B cell (primary cell): ENCODE data around the gene SLN. TPM values are rescaled to one million over a fixed set of nuclear protein-coding genes. Genes with fewer than 3 reads are reported as not detected.

ENCODE experiments used
- ATAC-seq: fragments of 200-7000 bp; cut with Tn5 transposase; one replicate; pipeline ENCODE4 v1.10.0; 2021; ENCODE audit warnings: low read depth, mild to moderate bottlenecking, moderate number of reproducible peaks, moderate library complexity
- CTCF ChIA-PET: fragments of 350-600 bp; sonication (Branson Sonifier 250); formaldehyde crosslinking; loops from one replicate; lab custom pipeline; 2021; ENCODE audit warnings: antibody characterized with exemption, inconsistent platforms; lab: Charles Lee
- POLR2A ChIA-PET: fragments of 350-600 bp; sonication (Branson Sonifier 250); formaldehyde crosslinking; loops from one replicate; lab custom pipeline; 2021; ENCODE audit warnings: antibody characterized with exemption; lab: Charles Lee
- DNase-seq: peaks from one replicate; pipeline ENCODE4 v3.0.0; 2013
- H2AFZ ChIP-seq: 2 replicates; pipeline ENCODE4 v1.6.1; 2012; ENCODE audit warnings: mild to moderate bottlenecking, low read depth, low read length; ENCODE audit not compliant: insufficient read depth, poor library complexity, severe bottlenecking
- H3K27ac ChIP-seq, 2 donors: 1 replicate in 1 of 2; 2 replicates in 1 of 2; pipeline ENCODE4 v1.5.1; 2012 to 2013; ENCODE audit warnings: low read length in 2 of 2, mild to moderate bottlenecking in 2 of 2, moderate library complexity in 1 of 2
- H3K27me3 ChIP-seq, 4 experiments: fragments of 200-600 bp in 1 of 4; sonication (generic) in 1 of 4; replicated peaks in 1 of 4; 1 replicate in 2 of 4; 2 replicates in 2 of 4; pipeline versions ENCODE4 v1.6.1 to v1.7.0; 2013 to 2016; ENCODE audit warnings: low read length in 3 of 4, mild to moderate bottlenecking in 2 of 4, mixed read lengths in 1 of 4, moderate library complexity in 1 of 4; ENCODE audit not compliant: insufficient read depth in 4 of 4, control insufficient read depth in 3 of 4; ENCODE audit errors: control extremely low read depth in 1 of 4
- H3K36me3 ChIP-seq, 2 experiments: replicated peaks in 1 of 2; 1 replicate in 1 of 2; 2 replicates in 1 of 2; pipeline versions ENCODE4 v1.6.1 to v1.7.1; 2013; ENCODE audit warnings: low read length in 1 of 2; ENCODE audit not compliant: insufficient read depth in 2 of 2, control insufficient read depth in 1 of 2; ENCODE audit errors: control extremely low read depth in 1 of 2, extremely low read depth in 1 of 2
- H3K4me1 ChIP-seq, 2 donors: fragments of 200-600 bp in 1 of 2; sonication (generic) in 1 of 2; 1 replicate in 1 of 2; 2 replicates in 1 of 2; pipeline versions ENCODE4 v1.5.1 to v1.6.1; 2013 to 2017; ENCODE audit warnings: low read length in 2 of 2; ENCODE audit not compliant: control insufficient read depth in 2 of 2, insufficient read depth in 2 of 2
- H3K4me2 ChIP-seq: replicated peaks from 2 replicates; pipeline ENCODE3; 2012; ENCODE audit warnings: mild to moderate bottlenecking, low read depth, low read length; ENCODE audit not compliant: poor library complexity, severe bottlenecking
- H3K4me3 ChIP-seq, 5 experiments: fragments of 200-600 bp in 1 of 5; sonication (generic) in 1 of 5; 1 replicate in 3 of 5; 2 replicates in 2 of 5; pipeline versions ENCODE4 v1.5.1 to v1.7.0; 2011 to 2016; ENCODE audit warnings: low read length in 4 of 5, mild to moderate bottlenecking in 4 of 5, low read depth in 2 of 5, control low read depth in 1 of 5, moderate library complexity in 1 of 5; ENCODE audit not compliant: insufficient read depth in 1 of 5; ENCODE audit errors: control extremely low read depth in 1 of 5, extremely low read depth in 1 of 5
- H3K79me2 ChIP-seq: fragments of 200-600 bp; sonication (generic); one replicate; pipeline ENCODE4 v1.6.0; 2016; ENCODE audit warnings: low read length; ENCODE audit not compliant: control insufficient read depth, insufficient read depth
- H3K9ac ChIP-seq: fragments of 200-600 bp; sonication (generic); 2 replicates; pipeline ENCODE4 v1.6.1; 2017; ENCODE audit warnings: mild to moderate bottlenecking, low read length, moderate library complexity
- H3K9me3 ChIP-seq, 3 donors: one replicate each; pipeline versions ENCODE4 v1.6.1 to v1.7.1; 2013; ENCODE audit warnings: low read length in 2 of 3; ENCODE audit not compliant: control insufficient read depth in 2 of 3, insufficient read depth in 1 of 3; ENCODE audit errors: control extremely low read depth in 1 of 3
- H4K20me1 ChIP-seq: 2 replicates; pipeline ENCODE4 v1.6.0; 2012; ENCODE audit warnings: mild to moderate bottlenecking, low read length; ENCODE audit not compliant: insufficient read depth, control insufficient read depth, poor library complexity, severe bottlenecking
- H3K27ac Mint-ChIP-seq: one replicate; pipeline ENCODE4 v1.8.0; 2021; ENCODE audit warnings: mixed read lengths
- H3K27me3 Mint-ChIP-seq: one replicate; pipeline ENCODE4 v1.8.0; 2021; ENCODE audit warnings: mixed read lengths
- H3K4me1 Mint-ChIP-seq: one replicate; pipeline ENCODE4 v1.8.0; 2021; ENCODE audit warnings: mixed read lengths
- H3K4me3 Mint-ChIP-seq: one replicate; pipeline ENCODE4 v1.8.0; 2021; ENCODE audit warnings: mixed read lengths
- H3K9me3 Mint-ChIP-seq: one replicate; pipeline ENCODE4 v1.8.0; 2022; ENCODE audit warnings: mixed read lengths; ENCODE audit not compliant: insufficient read depth
- CTCF ChIP-seq: fragments of 200-600 bp; IDR thresholded peaks from one replicate; pipeline ENCODE4 v1.8.0; 2022; ENCODE audit warnings: antibody characterized with exemption, mild to moderate bottlenecking
- EZH2 ChIP-seq: IDR thresholded peaks from 2 replicates; pipeline ENCODE4 v1.6.1; 2012; ENCODE audit warnings: borderline replicate concordance, low read depth, mild to moderate bottlenecking, moderate library complexity, low read length; ENCODE audit not compliant: insufficient read depth, poor library complexity, severe bottlenecking
- WGBS: methylation state at CpG from one replicate; pipeline ENCODE4 v1.1.5; 2013; ENCODE audit warnings: missing lambda C conversion rate; ENCODE audit not compliant: insufficient coverage; 5-methylcytosine and 5-hydroxymethylcytosine counted together
- intact Hi-C: fragments of 100-400 bp; cut with micrococcal nuclease; formaldehyde crosslinking; loops from one replicate; pipeline ENCODE4 v1.10.0; 2022
- polyA plus RNA-seq: library from polyadenylated mRNA; depleted of rRNA; stranded (reverse); fragments of >200 nt; gene quantifications from 2 replicates; pipeline ENCODE4 v1.2.3, GENCODE V29; 2012
- total RNA-seq, 2 donors: library from RNA; stranded (reverse); fragments of 120-200 nt in 1 of 2; gene quantifications; 1 replicate in 1 of 2; 2 replicates in 1 of 2; pipeline versions ENCODE4 v1.2.3 to v1.2.4, GENCODE V29; 2013 to 2022

SLN gene
- total and polyA plus RNA-seq, 2 donors (not counting 1 experiment from before 2014, with no cell fraction given) = not detected

GRCh38 chr11:107752949-107753822 is 41.3 kb upstream of the SLN start:
- Histone ChIP-seq H3K4me2 (no peak overlapping the region), H3K9me3 (no peaks in the 10 kb centered on the region), H3K9ac (no peak overlapping the region), H3K27me3 (peaks cover 0 to 1% (median 0%) of the 10 kb centered on the region in 4 experiments), H3K36me3 (no peaks in the 10 kb centered on the region), H3K4me1 (no peaks in the 10 kb centered on the region), H3K79me2 (no peaks in the 10 kb centered on the region), H3K4me3 (no peak overlapping the region), H3K27ac (no peak overlapping the region), H2AFZ (no peak overlapping the region), H4K20me1 (no peaks in the 10 kb centered on the region)
- WGBS = no CpG with 5 or more reads among the region's 2 CpGs
- Mint-ChIP-seq H3K4me1 (no peaks in the 10 kb centered on the region), H3K4me3 (no peak overlapping the region), H3K27me3 (peaks cover 31% of the 10 kb centered on the region), H3K9me3 (no peaks in the 10 kb centered on the region), H3K27ac (no peak overlapping the region)
- DNase-seq (no peak), ATAC-seq (no peak)
- ChIA-PET POLR2A (no interaction called here), CTCF (no interaction called here)
- no peak for TF ChIP-seq CTCF
- no peak for TF ChIP-seq EZH2
- intact Hi-C loops = no loop called here

- WGBS = 37% methylated on average over 5 of the region's 5 CpGs
- Mint-ChIP-seq H3K4me1 (no peaks in the 10 kb centered on the region), H3K27me3 (peaks cover 24% of the 10 kb centered on the region), H3K4me3 (no peak overlapping the region), H3K27ac (no peak overlapping the region), H3K9me3 (no peaks in the 10 kb centered on the region)
- H4K20me1 ChIP-seq = no peaks in the 10 kb centered on the region
- no peaks in the 10 kb centered on the region for H3K36me3 ChIP-seq
- DNase-seq (no peak), ATAC-seq (no peak)
- H2AFZ ChIP-seq = no peak overlapping the region
- no peak overlapping the region for H3K4me3 ChIP-seq
- no peak overlapping the region for H3K4me2 ChIP-seq
- H3K9ac ChIP-seq = no peak overlapping the region
- H3K27ac ChIP-seq = no peak overlapping the region
- H3K79me2 ChIP-seq = no peaks in the 10 kb centered on the region
- no peaks in the 10 kb centered on the region for H3K4me1 ChIP-seq
- ChIA-PET POLR2A (no interaction called here), CTCF (no interaction called here)
- intact Hi-C loops = no loop called here
- H3K9me3 ChIP-seq = no peaks in the 10 kb centered on the region
- peaks cover 0 to 4% (median 0%) of the 10 kb centered on the region in 4 experiments for H3K27me3 ChIP-seq
- TF ChIP-seq CTCF (no peak), EZH2 (no peak)
Observed at GRCh38 chr11:107752508-107752907, 40.7 kb upstream of the SLN start.
